ENCODE data around the gene ZNF460. TPM values are rescaled to one million over a fixed set of nuclear protein-coding genes. Genes with fewer than 3 reads are reported as not detected.

Gene ZNF460
- total and polyA plus RNA-seq, 2 of the 13 experiments (the other 11 are each of a cell fraction or from before 2014, with no cell fraction given) = 14.5 to 44.8 TPM

DNA sequence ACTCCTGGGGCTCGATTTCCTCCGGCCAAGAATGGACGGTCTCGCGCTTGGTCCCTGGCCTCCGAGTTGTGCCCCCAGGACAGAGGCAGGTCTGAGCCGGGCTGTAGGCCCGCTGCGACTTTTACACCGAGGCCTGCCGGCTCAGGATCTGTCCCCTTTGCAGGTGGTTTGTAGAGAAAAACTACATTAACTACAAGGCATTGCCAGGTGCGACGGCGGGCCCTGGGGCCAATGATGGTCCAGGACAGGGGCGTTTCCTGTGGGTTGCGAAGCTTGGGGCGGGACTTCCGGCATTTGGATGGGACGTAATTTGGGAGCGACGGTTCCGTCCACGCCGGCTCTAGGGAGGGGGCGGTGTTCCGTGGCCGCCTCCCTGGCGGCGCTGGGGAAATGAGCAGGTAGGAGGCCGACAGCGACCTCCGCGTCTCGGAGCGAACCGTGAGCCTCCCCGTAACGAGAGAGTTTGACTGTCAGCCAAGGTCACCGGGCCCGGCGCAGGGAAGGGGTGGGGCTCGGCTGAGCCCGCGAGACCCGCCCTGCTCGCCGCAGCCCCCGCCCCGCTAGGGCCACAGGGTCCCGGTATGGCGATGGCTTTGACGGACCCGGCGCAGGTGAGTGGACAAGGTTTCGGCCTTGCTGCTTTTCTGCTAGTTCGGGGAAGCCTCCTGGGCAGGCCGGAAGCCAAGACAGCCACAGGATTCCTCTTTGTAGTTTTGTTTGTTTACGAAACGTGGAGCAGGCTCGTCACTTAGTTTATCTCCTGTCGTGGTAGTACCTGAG lies 39.8 kb upstream of the ZNF460 start, which contains the start of gene ZNF805 (continued):
- TF ChIP-seq, protein P1, sequence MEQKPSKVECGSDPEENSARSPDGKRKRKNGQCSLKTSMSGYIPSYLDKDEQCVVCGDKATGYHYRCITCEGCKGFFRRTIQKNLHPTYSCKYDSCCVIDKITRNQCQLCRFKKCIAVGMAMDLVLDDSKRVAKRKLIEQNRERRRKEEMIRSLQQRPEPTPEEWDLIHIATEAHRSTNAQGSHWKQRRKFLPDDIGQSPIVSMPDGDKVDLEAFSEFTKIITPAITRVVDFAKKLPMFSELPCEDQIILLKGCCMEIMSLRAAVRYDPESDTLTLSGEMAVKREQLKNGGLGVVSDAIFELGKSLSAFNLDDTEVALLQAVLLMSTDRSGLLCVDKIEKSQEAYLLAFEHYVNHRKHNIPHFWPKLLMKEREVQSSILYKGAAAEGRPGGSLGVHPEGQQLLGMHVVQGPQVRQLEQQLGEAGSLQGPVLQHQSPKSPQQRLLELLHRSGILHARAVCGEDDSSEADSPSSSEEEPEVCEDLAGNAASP (CRISPR knock-in tag; IDR thresholded peaks at IDR 0.05; ENCODE audit: borderline replicate concordance) = peak; percentile 54; the same call in 1 of the 2 replicates
- TF ChIP-seq, protein P2, sequence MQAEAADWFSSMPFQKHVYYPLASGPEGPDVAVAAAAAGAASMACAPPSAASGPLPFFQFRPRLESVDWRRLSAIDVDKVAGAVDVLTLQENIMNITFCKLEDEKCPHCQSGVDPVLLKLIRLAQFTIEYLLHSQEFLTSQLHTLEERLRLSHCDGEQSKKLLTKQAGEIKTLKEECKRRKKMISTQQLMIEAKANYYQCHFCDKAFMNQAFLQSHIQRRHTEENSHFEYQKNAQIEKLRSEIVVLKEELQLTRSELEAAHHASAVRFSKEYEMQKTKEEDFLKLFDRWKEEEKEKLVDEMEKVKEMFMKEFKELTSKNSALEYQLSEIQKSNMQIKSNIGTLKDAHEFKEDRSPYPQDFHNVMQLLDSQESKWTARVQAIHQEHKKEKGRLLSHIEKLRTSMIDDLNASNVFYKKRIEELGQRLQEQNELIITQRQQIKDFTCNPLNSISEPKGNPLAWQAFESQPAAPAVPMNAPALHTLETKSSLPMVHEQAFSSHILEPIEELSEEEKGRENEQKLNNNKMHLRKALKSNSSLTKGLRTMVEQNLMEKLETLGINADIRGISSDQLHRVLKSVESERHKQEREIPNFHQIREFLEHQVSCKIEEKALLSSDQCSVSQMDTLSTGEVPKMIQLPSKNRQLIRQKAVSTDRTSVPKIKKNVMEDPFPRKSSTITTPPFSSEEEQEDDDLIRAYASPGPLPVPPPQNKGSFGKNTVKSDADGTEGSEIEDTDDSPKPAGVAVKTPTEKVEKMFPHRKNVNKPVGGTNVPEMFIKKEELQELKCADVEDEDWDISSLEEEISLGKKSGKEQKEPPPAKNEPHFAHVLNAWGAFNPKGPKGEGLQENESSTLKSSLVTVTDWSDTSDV (CRISPR knock-in tag; IDR thresholded peaks at IDR 0.05) = peak; percentile 96; the same call in 1 of the 2 replicates
- TF ChIP-seq, protein P3, sequence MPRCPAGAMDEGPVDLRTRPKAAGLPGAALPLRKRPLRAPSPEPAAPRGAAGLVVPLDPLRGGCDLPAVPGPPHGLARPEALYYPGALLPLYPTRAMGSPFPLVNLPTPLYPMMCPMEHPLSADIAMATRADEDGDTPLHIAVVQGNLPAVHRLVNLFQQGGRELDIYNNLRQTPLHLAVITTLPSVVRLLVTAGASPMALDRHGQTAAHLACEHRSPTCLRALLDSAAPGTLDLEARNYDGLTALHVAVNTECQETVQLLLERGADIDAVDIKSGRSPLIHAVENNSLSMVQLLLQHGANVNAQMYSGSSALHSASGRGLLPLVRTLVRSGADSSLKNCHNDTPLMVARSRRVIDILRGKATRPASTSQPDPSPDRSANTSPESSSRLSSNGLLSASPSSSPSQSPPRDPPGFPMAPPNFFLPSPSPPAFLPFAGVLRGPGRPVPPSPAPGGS (CRISPR knock-in tag; IDR thresholded peaks at IDR 0.05) = peak; percentile 26; the same call in 1 of the 2 replicates
- TF ChIP-seq TBX2 (CRISPR knock-in tag; IDR thresholded peaks at IDR 0.05; ENCODE audit: borderline replicate concordance) (peak; percentile 81; the same call in 1 of the 2 replicates), ZFY (CRISPR knock-in tag; IDR thresholded peaks at IDR 0.05) (peak; percentile 95), ZNF124 (CRISPR knock-in tag; IDR thresholded peaks at IDR 0.05) (peak; percentile 20; the same call in 1 of the 2 replicates), ZNF766 (CRISPR knock-in tag; IDR thresholded peaks at IDR 0.05; ENCODE audit: borderline replicate concordance) (peak; percentile 90)
- TF ChIP-seq, protein P4, sequence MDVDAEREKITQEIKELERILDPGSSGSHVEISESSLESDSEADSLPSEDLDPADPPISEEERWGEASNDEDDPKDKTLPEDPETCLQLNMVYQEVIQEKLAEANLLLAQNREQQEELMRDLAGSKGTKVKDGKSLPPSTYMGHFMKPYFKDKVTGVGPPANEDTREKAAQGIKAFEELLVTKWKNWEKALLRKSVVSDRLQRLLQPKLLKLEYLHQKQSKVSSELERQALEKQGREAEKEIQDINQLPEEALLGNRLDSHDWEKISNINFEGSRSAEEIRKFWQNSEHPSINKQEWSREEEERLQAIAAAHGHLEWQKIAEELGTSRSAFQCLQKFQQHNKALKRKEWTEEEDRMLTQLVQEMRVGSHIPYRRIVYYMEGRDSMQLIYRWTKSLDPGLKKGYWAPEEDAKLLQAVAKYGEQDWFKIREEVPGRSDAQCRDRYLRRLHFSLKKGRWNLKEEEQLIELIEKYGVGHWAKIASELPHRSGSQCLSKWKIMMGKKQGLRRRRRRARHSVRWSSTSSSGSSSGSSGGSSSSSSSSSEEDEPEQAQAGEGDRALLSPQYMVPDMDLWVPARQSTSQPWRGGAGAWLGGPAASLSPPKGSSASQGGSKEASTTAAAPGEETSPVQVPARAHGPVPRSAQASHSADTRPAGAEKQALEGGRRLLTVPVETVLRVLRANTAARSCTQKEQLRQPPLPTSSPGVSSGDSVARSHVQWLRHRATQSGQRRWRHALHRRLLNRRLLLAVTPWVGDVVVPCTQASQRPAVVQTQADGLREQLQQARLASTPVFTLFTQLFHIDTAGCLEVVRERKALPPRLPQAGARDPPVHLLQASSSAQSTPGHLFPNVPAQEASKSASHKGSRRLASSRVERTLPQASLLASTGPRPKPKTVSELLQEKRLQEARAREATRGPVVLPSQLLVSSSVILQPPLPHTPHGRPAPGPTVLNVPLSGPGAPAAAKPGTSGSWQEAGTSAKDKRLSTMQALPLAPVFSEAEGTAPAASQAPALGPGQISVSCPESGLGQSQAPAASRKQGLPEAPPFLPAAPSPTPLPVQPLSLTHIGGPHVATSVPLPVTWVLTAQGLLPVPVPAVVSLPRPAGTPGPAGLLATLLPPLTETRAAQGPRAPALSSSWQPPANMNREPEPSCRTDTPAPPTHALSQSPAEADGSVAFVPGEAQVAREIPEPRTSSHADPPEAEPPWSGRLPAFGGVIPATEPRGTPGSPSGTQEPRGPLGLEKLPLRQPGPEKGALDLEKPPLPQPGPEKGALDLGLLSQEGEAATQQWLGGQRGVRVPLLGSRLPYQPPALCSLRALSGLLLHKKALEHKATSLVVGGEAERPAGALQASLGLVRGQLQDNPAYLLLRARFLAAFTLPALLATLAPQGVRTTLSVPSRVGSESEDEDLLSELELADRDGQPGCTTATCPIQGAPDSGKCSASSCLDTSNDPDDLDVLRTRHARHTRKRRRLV (CRISPR knock-in tag; IDR thresholded peaks at IDR 0.05) = peak; percentile 72; the same call in 1 of the 2 replicates
- TF ChIP-seq, protein P5, sequence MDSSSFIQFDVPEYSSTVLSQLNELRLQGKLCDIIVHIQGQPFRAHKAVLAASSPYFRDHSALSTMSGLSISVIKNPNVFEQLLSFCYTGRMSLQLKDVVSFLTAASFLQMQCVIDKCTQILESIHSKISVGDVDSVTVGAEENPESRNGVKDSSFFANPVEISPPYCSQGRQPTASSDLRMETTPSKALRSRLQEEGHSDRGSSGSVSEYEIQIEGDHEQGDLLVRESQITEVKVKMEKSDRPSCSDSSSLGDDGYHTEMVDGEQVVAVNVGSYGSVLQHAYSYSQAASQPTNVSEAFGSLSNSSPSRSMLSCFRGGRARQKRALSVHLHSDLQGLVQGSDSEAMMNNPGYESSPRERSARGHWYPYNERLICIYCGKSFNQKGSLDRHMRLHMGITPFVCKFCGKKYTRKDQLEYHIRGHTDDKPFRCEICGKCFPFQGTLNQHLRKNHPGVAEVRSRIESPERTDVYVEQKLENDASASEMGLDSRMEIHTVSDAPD (CRISPR knock-in tag; IDR thresholded peaks at IDR 0.05) = 0 out of 2 replicates have a peak, but pooled peaks have one; percentile 50
- TF ChIP-seq, protein P6, sequence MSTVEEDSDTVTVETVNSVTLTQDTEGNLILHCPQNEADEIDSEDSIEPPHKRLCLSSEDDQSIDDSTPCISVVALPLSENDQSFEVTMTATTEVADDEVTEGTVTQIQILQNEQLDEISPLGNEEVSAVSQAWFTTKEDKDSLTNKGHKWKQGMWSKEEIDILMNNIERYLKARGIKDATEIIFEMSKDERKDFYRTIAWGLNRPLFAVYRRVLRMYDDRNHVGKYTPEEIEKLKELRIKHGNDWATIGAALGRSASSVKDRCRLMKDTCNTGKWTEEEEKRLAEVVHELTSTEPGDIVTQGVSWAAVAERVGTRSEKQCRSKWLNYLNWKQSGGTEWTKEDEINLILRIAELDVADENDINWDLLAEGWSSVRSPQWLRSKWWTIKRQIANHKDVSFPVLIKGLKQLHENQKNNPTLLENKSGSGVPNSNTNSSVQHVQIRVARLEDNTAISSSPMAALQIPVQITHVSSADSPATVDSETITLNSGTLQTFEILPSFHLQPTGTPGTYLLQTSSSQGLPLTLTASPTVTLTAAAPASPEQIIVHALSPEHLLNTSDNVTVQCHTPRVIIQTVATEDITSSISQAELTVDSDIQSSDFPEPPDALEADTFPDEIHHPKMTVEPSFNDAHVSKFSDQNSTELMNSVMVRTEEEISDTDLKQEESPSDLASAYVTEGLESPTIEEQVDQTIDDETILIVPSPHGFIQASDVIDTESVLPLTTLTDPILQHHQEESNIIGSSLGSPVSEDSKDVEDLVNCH (CRISPR knock-in tag; IDR thresholded peaks at IDR 0.05) = no peak
- TF ChIP-seq, protein P7, sequence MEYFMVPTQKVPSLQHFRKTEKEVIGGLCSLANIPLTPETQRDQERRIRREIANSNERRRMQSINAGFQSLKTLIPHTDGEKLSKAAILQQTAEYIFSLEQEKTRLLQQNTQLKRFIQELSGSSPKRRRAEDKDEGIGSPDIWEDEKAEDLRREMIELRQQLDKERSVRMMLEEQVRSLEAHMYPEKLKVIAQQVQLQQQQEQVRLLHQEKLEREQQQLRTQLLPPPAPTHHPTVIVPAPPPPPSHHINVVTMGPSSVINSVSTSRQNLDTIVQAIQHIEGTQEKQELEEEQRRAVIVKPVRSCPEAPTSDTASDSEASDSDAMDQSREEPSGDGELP (IDR thresholded peaks at IDR 0.05; ENCODE audit: borderline replicate concordance, low read depth) = peak; percentile 47; the same call in 1 of the 2 replicates
